Inferior parietal cortex (tissue), 1 donor: ENCODE results near the gene IQCE.

Experiments
- DNase-seq: peaks from one replicate; pipeline ENCODE4 v3.0.0-alpha.2; 2016; ENCODE audit errors: extremely low spot score

IQCE gene

GRCh38 chr7:2662273-2663120, 103.7 kb downstream of the IQCE start:
- DNase-seq: no peak

GRCh38 chr7:2663121-2663886, 104.5 kb downstream of the IQCE start:
- DNase-seq: no peak

- DNase-seq: no peak
Measured at GRCh38 chr7:2663960-2664359, 105.2 kb downstream of the IQCE start.
